ENCODE measurements around the gene RPE65. TPM values are rescaled to one million over a fixed set of nuclear protein-coding genes. Genes with fewer than 3 reads are reported as not detected.

Gene RPE65
- total and polyA plus RNA-seq, 8 donors: not detected

DNA sequence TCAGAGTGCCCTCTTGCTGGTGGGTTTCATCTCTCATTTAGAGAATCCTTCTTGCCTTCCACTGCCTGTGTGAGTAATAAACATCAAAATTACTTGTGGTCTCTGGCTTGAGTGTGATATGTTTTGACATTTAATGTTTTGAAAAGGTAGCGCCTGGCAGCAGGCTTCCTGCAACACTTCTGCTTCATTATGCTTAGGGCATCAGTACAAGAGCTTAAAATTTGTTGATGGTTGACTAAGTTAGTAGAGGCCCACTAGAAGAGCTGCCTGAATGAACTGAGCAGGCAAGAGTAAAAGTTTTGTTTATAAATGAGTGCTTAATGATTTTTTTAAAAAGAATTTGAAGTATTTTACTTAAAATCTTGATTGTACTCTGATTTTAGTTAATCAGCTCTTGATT lies 6.4 kb upstream of the RPE65 start:
- DNase-seq: no peak
- H3K36me3 ChIP-seq: no peaks in the 10 kb centered on the region
- no peaks in the 10 kb centered on the region for H3K27me3 ChIP-seq
- no peaks in the 10 kb centered on the region for H3K9me3 ChIP-seq
- no peak overlapping the region for H3K4me3 ChIP-seq
- TF ChIP-seq, protein P1, sequence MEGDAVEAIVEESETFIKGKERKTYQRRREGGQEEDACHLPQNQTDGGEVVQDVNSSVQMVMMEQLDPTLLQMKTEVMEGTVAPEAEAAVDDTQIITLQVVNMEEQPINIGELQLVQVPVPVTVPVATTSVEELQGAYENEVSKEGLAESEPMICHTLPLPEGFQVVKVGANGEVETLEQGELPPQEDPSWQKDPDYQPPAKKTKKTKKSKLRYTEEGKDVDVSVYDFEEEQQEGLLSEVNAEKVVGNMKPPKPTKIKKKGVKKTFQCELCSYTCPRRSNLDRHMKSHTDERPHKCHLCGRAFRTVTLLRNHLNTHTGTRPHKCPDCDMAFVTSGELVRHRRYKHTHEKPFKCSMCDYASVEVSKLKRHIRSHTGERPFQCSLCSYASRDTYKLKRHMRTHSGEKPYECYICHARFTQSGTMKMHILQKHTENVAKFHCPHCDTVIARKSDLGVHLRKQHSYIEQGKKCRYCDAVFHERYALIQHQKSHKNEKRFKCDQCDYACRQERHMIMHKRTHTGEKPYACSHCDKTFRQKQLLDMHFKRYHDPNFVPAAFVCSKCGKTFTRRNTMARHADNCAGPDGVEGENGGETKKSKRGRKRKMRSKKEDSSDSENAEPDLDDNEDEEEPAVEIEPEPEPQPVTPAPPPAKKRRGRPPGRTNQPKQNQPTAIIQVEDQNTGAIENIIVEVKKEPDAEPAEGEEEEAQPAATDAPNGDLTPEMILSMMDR (IDR thresholded peaks at IDR 0.05): no peak
- intact Hi-C loops (cut with DNase I): no loop called here
- H3K4me1 ChIP-seq: no peaks in the 10 kb centered on the region
- no peak for FAIRE-seq
- H3K27ac ChIP-seq: no peak overlapping the region
- ATAC-seq: no peak
- WGBS, 2 donors: 79 to 89% methylated on average over 1 of the region's 1 CpG

DNA sequence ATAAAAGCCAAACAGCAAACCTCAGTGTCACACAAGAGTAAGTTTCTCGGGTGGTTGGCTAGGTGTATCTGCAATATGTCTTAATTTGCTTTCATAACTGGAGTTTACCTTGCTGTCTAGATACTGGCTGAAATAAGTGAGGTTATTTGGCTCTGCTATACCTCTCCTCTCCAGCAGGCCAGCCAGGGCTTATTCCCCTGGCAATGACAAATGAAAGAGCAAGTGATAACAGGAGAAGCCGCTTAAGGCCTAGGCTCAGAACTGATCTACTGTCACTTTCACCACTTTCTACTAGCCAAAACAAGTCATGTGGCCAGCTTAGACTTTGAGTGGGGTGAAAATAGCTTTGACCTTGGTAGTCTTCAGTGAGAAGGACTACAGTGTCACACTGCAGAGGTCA lies 4.8 kb upstream of the RPE65 start:
- H3K27ac ChIP-seq: no peak overlapping the region
- FAIRE-seq (no peak), ATAC-seq (no peak)

DNA sequence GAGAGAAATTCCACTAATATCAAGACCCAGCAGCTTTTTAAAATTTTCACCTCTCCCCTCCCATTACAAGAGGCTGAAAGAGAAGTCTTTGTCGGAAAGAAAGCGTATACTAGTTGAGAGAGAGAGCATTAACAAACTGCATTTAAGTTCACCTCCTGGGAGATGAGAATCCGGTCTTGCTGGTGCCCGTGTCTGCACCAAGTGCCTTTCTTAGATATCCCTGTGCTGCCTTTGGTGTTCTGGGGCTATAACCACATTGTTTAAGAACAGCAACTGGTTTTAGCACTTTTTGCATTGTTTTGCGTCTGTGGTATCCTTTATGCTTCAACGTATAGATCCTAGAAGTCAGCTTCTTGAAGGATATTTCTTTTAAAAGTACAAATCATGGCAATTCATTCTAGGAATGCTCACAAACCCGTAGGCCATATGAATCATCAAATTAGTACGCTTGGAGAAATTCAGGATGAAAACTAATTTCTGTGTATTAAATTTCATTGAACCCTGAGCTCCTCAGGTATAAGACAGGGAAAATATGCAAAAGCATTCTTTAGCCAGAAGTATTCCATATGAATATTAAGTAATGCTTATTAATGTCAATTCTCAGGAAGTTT lies 3.4 kb upstream of the RPE65 start:
- WGBS, 2 donors: 85 to 88% methylated on average over 8 of the region's 8 CpGs
- Histone ChIP-seq H3K4me1 (no peaks in the 10 kb centered on the region), H3K36me3 (no peaks in the 10 kb centered on the region), H3K27ac (no peak overlapping the region), H3K27me3 (no peaks in the 10 kb centered on the region), H3K4me3 (no peak overlapping the region), H3K9me3 (no peaks in the 10 kb centered on the region)
- ATAC-seq: no peak
- no peak for DNase-seq
- no peak for FAIRE-seq
- TF ChIP-seq, protein P1 (IDR thresholded peaks at IDR 0.05): no peak
- intact Hi-C loops (cut with DNase I): no loop called here

More for the DNA sequence above, 4.8 kb upstream of the RPE65 start:
- H3K4me1 ChIP-seq: no peaks in the 10 kb centered on the region
- intact Hi-C loops (cut with DNase I): no loop called here
- H3K9me3 ChIP-seq: no peaks in the 10 kb centered on the region
- H3K36me3 ChIP-seq: no peaks in the 10 kb centered on the region
- TF ChIP-seq, protein P1 (IDR thresholded peaks at IDR 0.05): no peak
- WGBS, 2 donors: 61 to 69% methylated on average over 2 of the region's 2 CpGs
- no peak overlapping the region for H3K4me3 ChIP-seq
- DNase-seq: no peak
- no peaks in the 10 kb centered on the region for H3K27me3 ChIP-seq

DNA sequence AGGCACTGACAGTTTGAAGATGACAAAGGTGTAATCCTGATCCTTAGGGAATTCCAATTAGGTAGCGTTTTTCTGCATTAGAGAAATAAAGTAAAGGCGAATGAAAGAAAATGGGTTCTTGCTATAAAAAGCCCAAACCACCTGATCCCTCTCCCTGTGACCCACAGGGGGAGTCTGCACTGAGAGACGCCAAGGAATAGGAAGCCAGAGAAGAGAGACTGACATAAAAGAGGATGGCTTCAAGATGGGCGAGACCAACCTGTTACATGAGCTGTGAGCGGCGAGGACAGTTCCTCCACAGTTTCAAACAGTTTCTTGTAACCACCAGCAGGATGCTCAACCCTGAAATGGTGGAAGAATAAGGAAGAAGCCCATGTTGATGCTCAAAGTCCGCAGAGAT lies 1.4 kb downstream of the RPE65 start:
- H3K36me3 ChIP-seq: no peaks in the 10 kb centered on the region
- DNase-seq (no peak), FAIRE-seq (no peak), ATAC-seq (no peak)
- intact Hi-C loops (cut with DNase I): no loop called here
- 61 to 75% methylated on average over 7 of the region's 7 CpGs for WGBS, 2 donors
- no peaks in the 10 kb centered on the region for H3K9me3 ChIP-seq
- H3K4me3 ChIP-seq: no peak overlapping the region
- no peak overlapping the region for H3K27ac ChIP-seq
- TF ChIP-seq, protein P1 (IDR thresholded peaks at IDR 0.05): no peak
- H3K4me1 ChIP-seq: no peaks in the 10 kb centered on the region
- no peaks in the 10 kb centered on the region for H3K27me3 ChIP-seq

DNA sequence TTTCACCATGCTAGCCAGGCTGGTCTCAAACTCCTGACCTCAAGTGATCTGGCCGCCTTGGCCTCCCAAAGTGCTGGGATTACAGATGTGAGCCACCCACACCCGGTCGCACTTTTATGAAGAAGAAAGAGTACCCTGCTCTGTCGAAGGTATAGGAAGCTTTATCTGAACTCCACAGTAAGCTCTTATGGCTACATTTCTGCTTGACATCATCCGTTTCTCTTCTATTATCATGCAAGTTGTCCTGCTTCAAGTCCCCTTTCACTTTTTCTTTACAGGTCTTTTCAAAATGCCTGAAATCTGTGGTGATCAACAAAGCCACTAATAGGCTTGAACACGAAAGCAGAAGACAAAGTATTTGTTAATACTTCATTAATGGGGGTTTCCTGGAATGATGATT lies 4.0 kb downstream of the RPE65 start:
- no peak overlapping the region for H3K27ac ChIP-seq
- no peak for DNase-seq
- no peaks in the 10 kb centered on the region for H3K36me3 ChIP-seq
- TF ChIP-seq, protein P1 (IDR thresholded peaks at IDR 0.05): no peak
- no peak for ATAC-seq
- no peaks in the 10 kb centered on the region for H3K4me1 ChIP-seq
- WGBS, 2 donors: 74 to 75% methylated on average over 6 of the region's 6 CpGs
- FAIRE-seq: no peak
- intact Hi-C loops (cut with DNase I): no loop called here
- H3K9me3 ChIP-seq: no peaks in the 10 kb centered on the region
- no peak overlapping the region for H3K4me3 ChIP-seq
- no peaks in the 10 kb centered on the region for H3K27me3 ChIP-seq

Data from pancreas (tissue), 10 donors.